Left lobe of liver (tissue), 2 donors: ENCODE results near the gene EXOC6. TPM values are rescaled to one million over a fixed set of nuclear protein-coding genes. Genes with fewer than 3 reads are reported as not detected.

Source experiments
- ATAC-seq: fragments of 200-7000 bp; cut with Tn5 transposase; one replicate; pipeline ENCODE4 v1.9.1; 2020; ENCODE audit warnings: mild to moderate bottlenecking, moderate library complexity
- DNase-seq: peaks from one replicate; pipeline ENCODE4 v3.0.0-alpha.2; 2020; ENCODE audit warnings: low spot score
- total RNA-seq: library from RNA; stranded (reverse); gene quantifications from one replicate; pipeline ENCODE4 v1.2.1, GENCODE V29; 2021
- donor health status: DM: no; HTN: no; CAD: no; lungs with moderate emphysema.
- donor health status: DM: no; HTN: yes; CAD: no.

EXOC6 gene
- total RNA-seq, 1 donor from 2014 or later = 4.9 TPM

DNA sequence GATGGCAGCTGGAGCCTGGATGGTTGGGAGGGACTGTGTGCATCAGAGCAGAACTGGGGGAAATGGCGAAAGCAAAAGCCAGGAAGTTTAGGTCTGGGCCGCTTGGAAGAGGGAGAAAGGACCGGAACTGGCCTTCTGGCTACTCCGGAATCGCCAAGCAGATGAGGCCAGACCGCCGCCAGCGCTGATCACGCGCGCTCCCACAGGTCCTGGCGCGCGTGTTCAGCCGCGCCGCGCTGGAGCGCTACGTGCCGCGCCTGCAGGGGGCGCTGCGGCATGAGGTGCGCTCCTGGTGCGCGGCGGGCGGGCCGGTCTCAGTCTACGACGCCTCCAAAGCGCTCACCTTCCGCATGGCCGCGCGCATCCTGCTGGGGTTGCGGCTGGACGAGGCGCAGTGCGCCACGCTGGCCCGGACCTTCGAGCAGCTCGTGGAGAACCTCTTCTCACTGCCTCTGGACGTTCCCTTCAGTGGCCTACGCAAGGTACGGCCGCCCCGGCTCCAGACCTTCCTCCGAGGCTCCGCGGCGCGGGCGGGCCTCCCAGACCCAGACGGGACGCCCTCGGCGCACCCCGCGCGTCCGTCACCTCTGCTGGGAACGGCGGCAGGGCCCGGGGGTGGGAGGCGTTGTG lies 214.3 kb downstream of the EXOC6 start:
- peak; percentile 85 for ATAC-seq
- DNase-seq = no peak

DNA sequence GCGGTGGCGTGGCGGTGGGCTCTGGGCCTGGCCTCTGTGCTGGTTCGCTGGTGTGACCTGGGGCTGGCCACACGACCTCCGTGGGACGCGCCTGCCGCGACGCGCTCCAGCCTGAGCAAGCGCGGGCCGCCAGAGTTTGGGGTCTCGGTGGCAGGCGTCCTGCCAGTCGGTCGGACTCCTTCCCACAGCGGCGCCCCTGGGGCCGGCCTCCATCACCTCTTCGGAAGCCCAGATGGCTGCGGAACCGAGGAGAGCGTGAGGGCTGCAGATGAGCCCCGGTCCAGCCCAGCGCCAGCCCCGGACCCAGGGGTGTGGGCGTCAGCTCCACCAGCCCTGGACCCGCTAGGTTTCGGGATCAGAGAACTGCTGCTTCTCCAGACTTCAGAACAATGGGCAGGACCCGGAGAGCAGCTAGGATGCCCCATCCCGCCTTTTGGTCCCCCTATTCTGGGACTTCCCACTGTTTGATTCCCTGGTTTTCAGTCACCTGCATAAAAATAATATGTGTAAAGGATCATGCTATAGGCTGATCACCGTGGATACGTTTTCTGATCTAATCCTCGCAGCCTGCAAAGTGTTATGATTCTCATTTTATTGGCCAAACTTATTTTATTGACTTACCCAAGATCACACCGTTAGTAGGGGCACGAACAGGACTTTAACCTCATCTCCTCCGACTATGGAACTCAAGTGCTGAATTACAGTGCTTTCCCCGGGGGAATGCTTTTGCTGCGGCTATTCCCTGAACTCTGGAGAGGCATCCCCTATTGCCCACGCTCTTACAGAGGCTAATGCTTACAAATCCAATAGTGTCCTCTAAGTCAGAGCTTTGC lies 215.0 kb downstream of the EXOC6 start:
- DNase-seq = no peak
- ATAC-seq = no peak

DNA sequence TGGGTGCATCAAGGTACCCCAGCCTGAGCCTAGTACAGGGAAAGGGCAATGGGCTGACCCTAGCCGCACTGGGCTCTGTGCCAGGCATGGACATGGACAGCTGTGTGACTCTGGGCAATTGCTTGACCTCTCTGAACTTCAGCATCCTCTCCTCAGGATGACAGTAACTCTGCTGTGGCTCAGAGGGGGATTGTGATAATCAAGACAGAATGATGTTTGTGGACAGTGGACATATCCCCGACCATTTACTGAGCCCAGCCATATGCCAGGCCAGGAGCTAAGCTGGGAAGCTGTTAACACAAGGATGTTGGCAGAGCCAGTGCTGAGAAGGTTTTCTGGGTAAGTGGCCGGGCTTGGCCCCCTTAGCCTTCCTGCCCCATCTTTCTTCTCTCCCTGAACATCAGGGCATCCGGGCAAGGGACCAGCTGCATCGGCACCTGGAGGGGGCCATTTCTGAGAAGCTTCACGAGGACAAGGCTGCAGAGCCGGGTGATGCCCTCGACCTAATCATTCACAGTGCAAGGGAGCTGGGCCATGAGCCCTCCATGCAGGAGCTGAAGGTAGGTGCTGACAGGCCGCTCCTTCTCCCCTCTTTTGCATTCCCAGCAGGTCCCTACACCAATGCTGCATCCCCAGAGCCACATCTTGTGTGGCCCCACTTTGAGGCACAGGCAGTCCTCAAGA lies 215.8 kb downstream of the EXOC6 start:
- DNase-seq (no peak), ATAC-seq (no peak)

DNA sequence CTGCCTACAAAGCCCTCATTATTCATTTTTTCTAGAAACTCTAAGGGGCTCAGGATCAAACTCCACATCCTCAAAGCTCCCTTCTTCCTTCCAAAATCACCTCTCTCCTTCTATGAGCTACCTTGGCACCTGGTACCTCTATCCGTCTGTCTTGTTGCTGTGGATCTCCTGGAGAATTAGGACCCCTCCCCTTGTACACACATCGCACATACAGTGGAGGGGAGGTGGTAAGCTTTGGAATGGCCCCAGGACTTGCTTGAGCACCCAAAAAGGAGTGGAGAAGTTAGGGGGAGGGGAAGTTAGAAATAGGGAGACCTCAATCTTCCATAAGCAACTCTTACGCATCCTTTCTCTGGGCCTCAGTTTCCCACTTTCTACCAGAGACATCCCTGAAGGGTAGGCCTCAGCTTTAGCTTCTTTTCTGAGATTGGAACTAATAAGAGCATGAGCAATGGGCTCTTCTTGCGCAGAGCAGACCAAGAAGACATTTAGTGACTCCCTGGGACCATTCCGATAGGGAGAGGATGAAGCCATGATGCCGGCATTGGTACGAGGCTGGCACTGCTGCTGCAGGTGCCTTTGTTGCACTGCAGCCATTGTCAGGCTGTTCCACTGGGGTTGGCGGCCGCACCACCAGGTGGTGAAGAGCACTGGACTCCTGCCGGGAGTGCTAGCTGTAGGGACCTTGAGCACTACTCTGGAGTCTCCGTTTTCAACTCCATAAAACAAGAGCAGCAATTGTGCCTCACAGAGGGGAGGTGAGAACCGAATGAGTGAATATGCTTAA lies 216.7 kb downstream of the EXOC6 start:
- DNase-seq (no peak), ATAC-seq (no peak)

DNA sequence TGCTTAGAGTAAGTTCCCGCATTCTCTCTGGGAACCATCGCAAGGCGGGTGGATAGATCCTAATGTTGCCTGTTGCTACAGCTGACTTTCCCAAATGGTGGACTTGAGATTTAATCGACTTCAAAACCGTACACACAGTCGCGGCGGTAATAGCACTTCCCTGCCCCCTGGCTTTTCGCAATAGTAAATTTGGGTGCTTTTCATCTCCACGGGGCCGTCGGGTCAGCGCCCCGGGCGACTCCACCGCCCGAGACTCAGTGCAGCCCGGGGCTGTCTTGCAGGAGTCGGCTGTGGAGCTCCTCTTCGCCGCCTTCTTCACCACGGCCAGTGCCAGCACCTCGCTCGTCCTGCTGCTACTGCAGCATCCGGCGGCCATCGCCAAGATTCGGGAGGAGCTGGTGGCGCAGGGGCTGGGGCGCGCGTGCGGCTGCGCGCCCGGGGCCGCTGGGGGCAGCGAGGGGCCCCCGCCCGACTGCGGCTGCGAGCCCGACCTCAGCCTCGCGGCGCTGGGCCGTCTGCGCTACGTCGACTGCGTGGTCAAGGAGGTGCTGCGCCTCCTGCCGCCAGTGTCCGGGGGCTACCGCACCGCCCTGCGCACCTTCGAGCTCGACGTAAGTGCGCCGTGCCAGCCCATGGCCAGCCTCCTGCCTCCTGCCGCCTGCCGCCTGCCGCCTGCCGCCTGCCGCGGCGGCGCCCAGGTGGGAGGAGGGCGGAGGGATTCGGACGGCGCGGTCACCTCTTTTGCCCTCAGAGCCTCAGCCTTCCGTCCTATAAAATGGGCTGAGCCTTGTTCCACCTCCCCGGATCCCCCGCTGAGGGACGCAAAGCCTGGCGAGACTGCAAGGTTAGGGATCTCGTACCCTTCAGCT lies 217.6 kb downstream of the EXOC6 start:
- ATAC-seq (no peak), DNase-seq (no peak)

DNA sequence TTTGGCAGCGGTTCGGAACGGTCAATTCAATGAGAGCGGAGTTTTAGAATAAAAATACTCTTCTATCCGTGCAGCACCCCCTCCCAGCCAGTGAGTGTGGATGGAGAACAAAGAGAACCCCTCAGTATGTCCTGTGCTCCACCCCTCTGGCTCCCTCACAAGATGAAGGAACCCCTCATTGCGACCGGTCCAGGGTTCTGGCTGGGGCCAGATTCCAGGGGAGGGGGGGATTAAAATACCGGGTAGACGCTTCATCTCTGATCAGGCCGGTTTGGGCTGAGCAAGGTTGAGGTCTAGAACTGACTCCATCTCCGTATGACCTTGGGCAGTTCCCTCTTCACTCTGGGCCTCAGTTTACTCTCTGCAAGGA lies 218.2 kb downstream of the EXOC6 start:
- DNase-seq = no peak
- no peak for ATAC-seq

DNA sequence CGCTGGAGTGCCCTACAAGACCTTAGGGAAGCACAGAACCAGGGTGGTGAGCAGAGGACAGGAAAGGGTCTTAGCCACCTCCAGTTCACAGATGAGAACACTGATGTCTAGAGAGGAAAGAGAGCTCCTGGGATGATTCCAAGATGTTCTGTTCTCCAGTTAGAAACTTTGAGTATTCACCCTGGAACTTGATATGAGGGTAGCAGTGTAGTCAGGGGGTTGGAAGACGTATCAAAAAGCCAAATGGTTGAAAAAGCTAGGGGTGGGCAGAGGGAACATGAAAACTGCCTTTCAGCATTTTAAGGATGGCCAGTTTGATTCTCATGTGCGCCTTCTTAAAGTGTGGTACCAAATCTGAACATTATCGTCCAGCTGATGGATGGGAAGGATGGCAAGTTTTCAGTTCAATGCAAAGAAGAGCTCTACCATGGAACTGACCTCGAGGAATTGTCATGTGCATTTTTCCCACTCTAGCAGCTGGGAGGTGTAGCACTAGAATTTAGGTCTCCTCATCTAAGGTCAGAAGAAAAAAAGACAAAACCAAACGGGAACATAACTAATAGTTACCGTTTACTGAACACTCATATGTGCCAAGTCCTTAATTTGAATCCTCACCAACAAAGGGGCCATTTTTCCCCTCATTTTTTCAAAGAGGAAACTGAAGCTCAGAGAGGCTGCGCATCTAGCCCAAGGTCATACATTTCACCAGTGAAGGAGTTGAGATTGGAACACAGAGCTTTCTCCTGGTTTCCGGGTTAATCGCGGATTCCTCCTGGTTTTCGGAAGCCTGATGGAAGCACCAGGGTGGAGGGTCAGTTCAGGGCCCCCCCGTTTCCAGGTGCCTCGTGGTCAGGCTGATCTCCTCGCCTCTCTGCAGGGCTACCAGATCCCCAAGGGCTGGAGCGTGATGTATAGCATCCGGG lies 219.4 kb downstream of the EXOC6 start:
- DNase-seq (no peak), ATAC-seq (no peak)

DNA sequence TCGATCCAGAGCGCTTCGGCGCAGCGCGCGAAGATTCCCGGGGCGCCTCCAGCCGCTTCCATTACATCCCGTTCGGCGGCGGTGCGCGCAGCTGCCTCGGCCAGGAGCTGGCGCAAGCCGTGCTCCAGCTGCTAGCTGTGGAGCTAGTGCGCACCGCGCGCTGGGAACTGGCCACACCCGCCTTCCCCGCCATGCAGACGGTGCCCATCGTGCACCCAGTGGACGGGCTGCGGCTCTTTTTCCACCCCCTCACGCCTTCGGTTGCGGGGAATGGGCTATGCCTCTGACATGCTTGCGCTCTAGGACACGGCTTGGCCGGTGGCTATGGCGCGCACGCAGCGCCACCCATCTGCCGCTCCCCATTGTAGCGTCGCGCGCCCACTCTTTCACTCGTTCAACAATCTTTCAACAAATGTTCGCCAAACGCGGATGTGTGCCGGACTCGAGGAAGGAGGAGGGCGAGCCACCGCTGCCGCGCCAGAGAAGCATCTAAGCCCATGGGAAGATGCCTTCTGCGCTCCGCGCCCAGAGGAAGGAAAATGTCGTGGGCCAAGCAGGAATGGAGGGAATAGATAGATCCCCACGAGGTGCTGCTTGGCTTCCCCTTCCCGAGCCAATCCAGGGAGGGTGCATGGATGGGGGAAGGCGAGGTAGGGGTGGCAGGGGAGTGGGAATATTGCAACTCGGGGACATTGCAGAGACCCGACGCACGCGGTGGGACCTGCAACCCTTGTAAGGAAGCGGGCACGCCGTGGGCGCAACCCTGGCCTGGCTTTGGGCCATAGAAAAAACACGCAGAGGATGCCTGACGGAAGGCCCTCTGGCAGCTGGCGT lies 220.3 kb downstream of the EXOC6 start:
- DNase-seq (no peak), ATAC-seq (no peak)

DNA sequence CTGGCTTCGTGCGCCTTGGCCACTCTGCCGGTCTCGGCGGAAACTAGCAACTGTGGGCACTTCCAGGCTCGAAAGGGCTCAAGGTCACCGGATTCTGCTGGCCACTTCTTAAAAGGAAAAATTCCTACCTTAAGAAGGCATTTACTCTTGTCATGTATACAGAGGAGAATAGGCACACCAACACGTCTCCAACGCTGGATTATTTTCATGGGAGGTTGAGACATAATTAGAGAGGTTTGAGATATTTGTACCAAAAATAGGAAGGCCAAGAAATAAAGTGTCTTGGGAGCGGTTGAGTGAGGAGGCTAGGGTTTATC lies 220.9 kb downstream of the EXOC6 start:
- no peak for DNase-seq
- no peak for ATAC-seq

DNA sequence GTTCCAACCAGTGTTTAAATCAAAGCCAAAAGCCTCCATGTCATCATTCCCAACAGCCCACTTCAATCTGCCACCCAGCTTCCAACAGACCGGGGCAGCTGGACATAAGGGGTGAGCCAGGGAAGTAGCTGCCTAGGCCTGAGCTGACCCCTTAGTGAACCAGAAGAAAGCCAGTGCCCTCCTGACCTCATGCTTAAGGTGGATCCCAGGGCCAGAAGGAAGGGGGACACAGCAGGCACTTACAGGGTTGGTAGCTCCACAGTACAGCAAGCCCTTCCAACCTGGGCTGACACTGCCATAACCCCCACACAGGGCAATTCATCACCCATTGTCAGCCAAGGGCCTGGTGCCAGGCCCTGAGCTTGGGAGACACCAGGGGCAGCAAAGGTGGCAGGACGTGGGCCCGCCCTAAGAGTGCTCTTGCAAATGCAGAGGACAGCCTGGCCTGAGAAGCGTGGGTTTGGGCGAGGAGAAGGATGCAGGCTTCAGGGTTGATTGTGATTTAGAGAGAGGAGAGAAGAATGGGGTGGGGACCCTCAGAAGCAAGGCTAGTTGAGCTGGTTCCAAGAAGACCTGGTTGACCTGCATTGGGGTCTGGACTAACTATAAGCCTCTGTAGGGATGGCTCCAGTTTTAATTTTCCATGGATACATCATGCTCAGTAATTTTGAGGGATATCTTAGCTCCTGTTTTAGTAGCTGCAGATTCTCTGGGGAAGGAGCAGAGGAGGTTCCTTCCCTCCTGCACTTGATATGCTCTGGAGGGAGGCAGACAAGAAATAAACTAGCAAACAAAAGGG lies 222.3 kb downstream of the EXOC6 start:
- ATAC-seq (no peak), DNase-seq (no peak)

DNA sequence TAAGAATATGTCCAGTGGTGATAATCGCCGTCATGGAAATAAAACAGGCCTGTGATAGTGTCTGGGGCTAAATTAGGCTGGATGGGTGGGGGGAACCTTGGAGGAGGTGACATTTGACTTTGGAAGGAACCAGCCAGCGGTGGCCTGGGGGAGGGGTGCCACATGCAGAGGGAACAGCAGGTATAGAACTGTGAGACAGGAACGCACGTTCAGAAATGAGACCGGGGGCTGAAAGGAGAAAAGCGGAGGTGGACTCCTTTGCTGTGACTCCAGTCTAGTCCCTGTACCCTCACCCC lies 222.8 kb downstream of the EXOC6 start:
- no peak for ATAC-seq
- no peak for DNase-seq

DNA sequence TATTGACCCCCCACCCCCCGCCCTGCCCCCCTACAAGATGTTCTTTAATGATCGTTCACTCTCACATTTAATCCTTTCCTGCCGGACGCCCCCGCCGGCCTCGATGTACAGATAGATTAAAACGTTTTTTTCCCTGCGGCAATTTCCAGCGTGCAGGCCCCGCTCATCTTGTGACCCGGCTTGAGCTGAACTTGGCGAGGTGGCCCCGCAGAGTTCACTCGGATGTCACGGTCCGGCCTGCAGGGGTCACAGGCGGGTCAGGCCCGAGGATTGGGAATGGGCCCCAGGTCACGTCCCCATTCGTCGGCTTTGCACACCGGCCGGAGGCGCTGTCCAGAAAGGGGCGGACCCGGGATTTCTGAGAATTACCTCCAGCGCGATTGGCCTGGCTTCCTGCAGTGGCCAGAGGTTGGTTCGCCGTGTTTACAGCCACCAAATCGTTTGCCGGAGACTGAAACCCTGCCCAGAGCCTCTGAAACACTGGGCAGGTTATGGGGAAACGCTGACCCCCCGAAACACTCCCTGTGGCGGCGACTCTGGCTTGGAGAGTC lies 223.4 kb downstream of the EXOC6 start:
- peak; percentile 95 for DNase-seq
- ATAC-seq = peak; percentile 74

DNA sequence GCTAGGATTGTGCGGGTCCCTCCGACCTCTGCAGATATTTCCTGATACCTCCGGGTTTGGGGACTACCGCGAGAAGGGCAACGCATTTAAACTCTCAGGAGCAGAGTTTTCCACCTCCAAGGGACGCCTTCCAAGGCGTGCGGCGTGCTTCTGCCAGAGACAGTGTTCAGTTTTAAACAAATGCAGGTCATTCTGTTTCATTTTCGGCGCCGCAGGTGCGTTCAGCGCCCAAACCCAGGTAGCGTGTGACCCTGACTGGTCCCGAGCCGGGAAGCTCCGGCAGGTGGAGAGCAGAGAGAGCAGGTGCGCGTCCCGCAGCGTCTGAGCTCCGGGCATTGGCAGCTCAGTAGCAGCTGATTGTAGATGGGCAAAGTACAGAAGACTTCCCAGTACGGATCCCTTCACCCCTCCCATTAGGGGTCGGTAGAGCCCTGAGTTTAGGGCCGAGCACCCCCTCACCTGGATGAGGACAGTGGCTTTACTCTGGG lies 223.9 kb downstream of the EXOC6 start:
- DNase-seq (no peak), ATAC-seq (peak; percentile 65)

DNA sequence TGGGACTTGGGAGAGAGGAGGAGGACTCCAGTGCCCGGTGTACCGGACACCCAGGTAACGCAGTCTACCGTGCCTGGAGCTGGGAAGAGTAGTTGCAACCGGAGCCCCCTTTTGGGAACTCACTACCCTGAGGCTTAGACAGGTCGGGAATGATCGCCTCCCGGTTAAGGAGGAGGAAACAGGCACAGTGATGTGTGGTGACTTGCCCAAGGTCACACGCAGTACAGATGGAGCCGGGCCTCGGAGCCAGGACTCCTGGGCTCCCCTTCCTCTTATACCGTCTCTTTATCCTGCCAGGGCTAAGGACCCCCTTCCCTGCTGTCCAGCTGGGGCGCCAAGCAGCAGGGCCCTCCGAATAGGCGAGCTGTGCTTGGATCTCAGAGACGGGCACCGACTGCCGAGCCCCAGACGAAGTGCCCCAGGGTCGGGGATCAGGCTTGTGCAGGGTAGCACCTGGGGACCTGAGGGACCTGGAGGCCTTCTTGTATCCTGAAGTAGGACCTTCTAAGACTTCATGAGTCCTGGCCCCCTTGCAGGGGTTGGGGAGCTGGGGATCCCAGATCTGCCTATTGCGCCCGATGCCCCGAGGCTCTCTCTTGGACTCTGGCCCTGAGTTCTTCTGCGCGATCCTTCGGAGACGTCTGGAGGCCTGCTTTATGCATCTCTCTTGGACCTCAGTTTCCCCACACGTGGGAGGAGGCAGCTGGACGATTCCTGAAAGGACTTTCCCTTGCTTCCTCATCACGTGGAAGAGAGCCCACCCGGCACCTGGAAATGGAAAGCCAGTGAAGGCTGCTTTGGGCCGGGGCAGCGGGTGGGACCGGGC lies 224.6 kb downstream of the EXOC6 start:
- DNase-seq (no peak), ATAC-seq (peak; percentile 9)

DNA sequence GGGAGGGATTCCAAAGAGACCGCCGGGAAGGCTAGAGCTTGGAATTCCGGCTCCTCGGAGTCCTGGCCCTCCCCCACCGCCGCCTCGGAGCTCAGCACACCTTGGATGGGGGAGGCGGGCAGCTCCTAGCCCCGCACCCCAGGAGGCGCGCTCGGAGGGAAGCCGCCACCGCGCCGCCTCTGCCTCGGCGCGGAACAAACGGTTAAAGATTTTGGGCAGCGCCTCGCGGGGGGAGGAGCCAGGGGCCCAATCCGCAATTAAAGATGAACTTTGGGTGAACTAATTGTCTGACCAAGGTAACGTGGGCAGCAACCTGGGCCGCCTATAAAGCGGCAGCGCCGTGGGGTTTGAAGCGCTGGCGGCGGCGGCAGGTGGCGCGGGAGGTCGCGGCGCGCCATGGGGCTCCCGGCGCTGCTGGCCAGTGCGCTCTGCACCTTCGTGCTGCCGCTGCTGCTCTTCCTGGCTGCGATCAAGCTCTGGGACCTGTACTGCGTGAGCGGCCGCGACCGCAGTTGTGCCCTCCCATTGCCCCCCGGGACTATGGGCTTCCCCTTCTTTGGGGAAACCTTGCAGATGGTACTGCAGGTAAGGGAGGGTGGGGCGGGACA lies 225.3 kb downstream of the EXOC6 start, which contains the start of gene CYP26A1:
TSS of gene CYP26A1 (plus strand) at position 355 of the 608 bp plus-strand sequence. CDS start at position 397, 42 bp downstream.
- DNase-seq = peak; percentile 69
- peak; percentile 48 for ATAC-seq

DNA sequence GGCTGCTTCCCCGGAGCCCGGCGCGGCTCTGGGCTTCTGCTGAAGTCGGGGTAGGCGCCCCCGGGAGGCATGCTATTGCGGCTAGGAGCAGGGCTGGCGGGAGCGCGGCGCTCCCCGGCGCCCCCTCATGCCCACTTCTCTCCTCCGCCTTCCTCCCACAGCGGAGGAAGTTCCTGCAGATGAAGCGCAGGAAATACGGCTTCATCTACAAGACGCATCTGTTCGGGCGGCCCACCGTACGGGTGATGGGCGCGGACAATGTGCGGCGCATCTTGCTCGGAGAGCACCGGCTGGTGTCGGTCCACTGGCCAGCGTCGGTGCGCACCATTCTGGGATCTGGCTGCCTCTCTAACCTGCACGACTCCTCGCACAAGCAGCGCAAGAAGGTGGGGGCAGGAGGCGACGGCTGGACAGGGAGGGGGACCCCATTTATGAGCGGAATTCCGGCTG lies 225.9 kb downstream of the EXOC6 start:
- ATAC-seq (peak; percentile 0), DNase-seq (no peak)
